Astrocyte (in vitro differentiated cells and primary cell): ENCODE data around the gene RFTN1. TPM values are rescaled to one million over a fixed set of nuclear protein-coding genes. Genes with fewer than 3 reads are reported as not detected.

ENCODE experiments used
- DNase-seq: peaks from one replicate; pipeline ENCODE4 v3.0.0-alpha.2; 2010; ENCODE audit warnings: low read depth
- FAIRE-seq: peaks from 2 replicates; lab custom pipeline; 2011; peaks lifted over from hg19 to GRCh38; lab: Jason Lieb, UNC
- H2AFZ ChIP-seq: 2 replicates; pipeline ENCODE4 v1.6.0; 2012; ENCODE audit warnings: low read depth, low read length, inconsistent platforms
- H3K27ac ChIP-seq: 2 replicates; pipeline ENCODE4 v1.5.1; 2011; ENCODE audit warnings: low read depth, low read length, inconsistent platforms
- H3K27me3 ChIP-seq: 2 replicates; pipeline ENCODE4 v1.6.0; 2011; ENCODE audit warnings: low read length, inconsistent platforms; ENCODE audit not compliant: insufficient read depth
- H3K36me3 ChIP-seq: 2 replicates; pipeline ENCODE4 v1.5.1; 2011; ENCODE audit warnings: low read length, inconsistent platforms; ENCODE audit not compliant: insufficient read depth
- H3K4me1 ChIP-seq: 2 replicates; pipeline ENCODE4 v1.5.1; 2011; ENCODE audit warnings: low read length, inconsistent platforms; ENCODE audit not compliant: insufficient read depth
- H3K4me2 ChIP-seq: 2 replicates; pipeline ENCODE4 v1.6.0; 2012; ENCODE audit warnings: low read length, inconsistent platforms
- H3K4me3 ChIP-seq: 2 replicates; pipeline ENCODE4 v1.5.1; 2011; ENCODE audit warnings: low read depth, mild to moderate bottlenecking, low read length, inconsistent platforms; ENCODE audit not compliant: insufficient read depth
- H3K79me2 ChIP-seq: 2 replicates; pipeline ENCODE4 v1.6.0; 2012; ENCODE audit warnings: mild to moderate bottlenecking, low read length, inconsistent platforms; ENCODE audit not compliant: insufficient read depth
- H3K9ac ChIP-seq: 2 replicates; pipeline ENCODE4 v1.6.0; 2012; ENCODE audit warnings: mild to moderate bottlenecking, low read length, inconsistent platforms
- H3K9me3 ChIP-seq: 2 replicates; pipeline ENCODE4 v1.5.1; 2012; ENCODE audit warnings: low read depth, mild to moderate bottlenecking, low read length, inconsistent platforms; ENCODE audit not compliant: insufficient read depth
- H4K20me1 ChIP-seq: 2 replicates; pipeline ENCODE4 v1.6.0; 2012; ENCODE audit warnings: low read length, inconsistent platforms; ENCODE audit not compliant: insufficient read depth
- H3K27ac Mint-ChIP-seq: one replicate; pipeline ENCODE4 v1.8.0; 2021; ENCODE audit warnings: mild to moderate bottlenecking, mixed read lengths; ENCODE audit not compliant: unreplicated experiment
- H3K27me3 Mint-ChIP-seq: one replicate; pipeline ENCODE4 v1.8.0; 2021; ENCODE audit warnings: low read depth, mixed read lengths; ENCODE audit not compliant: unreplicated experiment
- H3K36me3 Mint-ChIP-seq: one replicate; pipeline ENCODE4 v1.8.0; 2021; ENCODE audit warnings: low read depth, mixed read lengths; ENCODE audit not compliant: unreplicated experiment
- H3K4me1 Mint-ChIP-seq: one replicate; pipeline ENCODE4 v1.8.0; 2021; ENCODE audit warnings: low read depth, mixed read lengths; ENCODE audit not compliant: unreplicated experiment
- H3K4me3 Mint-ChIP-seq: one replicate; pipeline ENCODE4 v1.8.0; 2021; ENCODE audit warnings: mild to moderate bottlenecking, moderate library complexity, mixed read lengths; ENCODE audit not compliant: unreplicated experiment
- H3K9me3 Mint-ChIP-seq: one replicate; pipeline ENCODE4 v1.8.0; 2021; ENCODE audit warnings: mild to moderate bottlenecking, mixed read lengths; ENCODE audit not compliant: unreplicated experiment
- CTCF ChIP-seq: IDR thresholded peaks from 2 replicates; pipeline ENCODE4 v1.5.1; 2011; ENCODE audit warnings: low read depth, mild to moderate bottlenecking, inconsistent platforms, low read length, moderate library complexity; ENCODE audit not compliant: insufficient read depth
- EZH2 ChIP-seq: IDR thresholded peaks from 2 replicates; pipeline ENCODE4 v1.6.1; 2012; ENCODE audit warnings: mild to moderate bottlenecking, low read length, inconsistent platforms; ENCODE audit not compliant: insufficient read depth
- total RNA-seq: library from RNA; stranded (reverse); gene quantifications from 2 replicates; pipeline ENCODE4 v1.2.1, GENCODE V29; 2021

RFTN1 gene
- total RNA-seq, 1 donor from 2014 or later, result 49.5 TPM

DNA sequence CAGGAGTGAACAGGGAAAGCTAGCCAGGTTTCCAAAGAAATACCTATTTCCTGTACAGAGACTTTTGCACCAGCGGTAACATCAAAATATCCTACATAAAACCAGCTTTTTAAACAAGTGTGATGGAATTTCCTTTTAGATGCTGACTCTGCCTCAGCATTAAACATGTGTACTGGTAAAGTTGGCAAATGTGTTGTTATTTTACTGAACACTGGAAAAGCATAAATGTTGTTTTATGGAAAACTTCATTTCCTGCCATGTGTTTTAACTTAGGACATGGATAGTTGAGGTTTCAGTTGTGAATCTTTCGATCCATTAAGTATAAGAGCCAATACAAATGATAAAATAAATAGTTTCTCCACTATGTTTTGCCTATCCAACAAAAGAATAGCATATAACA, 232.8 kb downstream of the RFTN1 start:
- Mint-ChIP-seq H3K4me3 (no peak overlapping the region), H3K9me3 (no peaks in the 10 kb centered on the region), H3K36me3 (no peaks in the 10 kb centered on the region), H3K27ac (no peak overlapping the region), H3K27me3 (no peaks in the 10 kb centered on the region), H3K4me1 (peaks cover 2% of the 10 kb centered on the region)
- TF ChIP-seq CTCF (no peak), EZH2 (no peak)
- FAIRE-seq, result no peak
- H3K9me3 ChIP-seq, result no peaks in the 10 kb centered on the region
- H4K20me1 ChIP-seq, result no peaks in the 10 kb centered on the region
- H3K4me3 ChIP-seq, result no peak overlapping the region
- H2AFZ ChIP-seq, result no peak overlapping the region
- no peaks in the 10 kb centered on the region for H3K4me1 ChIP-seq
- no peak overlapping the region for H3K27ac ChIP-seq
- no peak overlapping the region for H3K4me2 ChIP-seq
- H3K9ac ChIP-seq, result no peak overlapping the region
- H3K36me3 ChIP-seq, result no peaks in the 10 kb centered on the region
- H3K79me2 ChIP-seq, result no peaks in the 10 kb centered on the region
- no peaks in the 10 kb centered on the region for H3K27me3 ChIP-seq
- DNase-seq, result no peak

- no peak for FAIRE-seq
Measured at GRCh38 chr3:16279010-16279801, 234.3 kb downstream of the RFTN1 start.

More at GRCh38 chr3:16279010-16279801, 234.3 kb downstream of the RFTN1 start:
- Histone ChIP-seq H3K27ac (no peak overlapping the region), H3K4me3 (no peak overlapping the region), H3K27me3 (no peaks in the 10 kb centered on the region), H3K79me2 (no peaks in the 10 kb centered on the region), H4K20me1 (no peaks in the 10 kb centered on the region), H3K9ac (no peak overlapping the region), H3K9me3 (no peaks in the 10 kb centered on the region), H3K4me1 (no peaks in the 10 kb centered on the region), H3K36me3 (no peaks in the 10 kb centered on the region), H3K4me2 (no peak overlapping the region), H2AFZ (no peak overlapping the region)
- Mint-ChIP-seq H3K9me3 (no peaks in the 10 kb centered on the region), H3K4me1 (peaks cover 2% of the 10 kb centered on the region), H3K27me3 (no peaks in the 10 kb centered on the region), H3K27ac (no peak overlapping the region), H3K4me3 (no peak overlapping the region), H3K36me3 (no peaks in the 10 kb centered on the region)
- DNase-seq, result no peak
- TF ChIP-seq EZH2 (no peak), CTCF (no peak)
